HG03571 (cell line): ENCODE data around the gene PRKG1.
"Not testable (repeated sequence)": the region's sequence is repeated elsewhere in the genome, so short reads cannot be mapped to it uniquely, and the experiment has no call there.

Experiments used
- ATAC-seq: cut with Tn5 transposase; IDR thresholded peaks from one replicate; pipeline ENCODE4 v1.9.1; 2021; ENCODE audit not compliant: unreplicated experiment

Gene PRKG1

GRCh38 chr10:51112013-51112412 lies 37.7 kb downstream of the PRKG1 start:
- ATAC-seq: no peak

- no peak for ATAC-seq
Measured at GRCh38 chr10:51113007-51113406, 38.7 kb downstream of the PRKG1 start.

GRCh38 chr10:51117053-51117660 lies 42.9 kb downstream of the PRKG1 start:
- no peak for ATAC-seq

GRCh38 chr10:51117794-51118193 lies 43.5 kb downstream of the PRKG1 start:
- no peak for ATAC-seq

GRCh38 chr10:51119441-51119840 lies 45.2 kb downstream of the PRKG1 start:
- ATAC-seq: no peak

- no peak for ATAC-seq
Measured at GRCh38 chr10:51121861-51122260, 47.6 kb downstream of the PRKG1 start.

GRCh38 chr10:51124852-51125251 lies 50.6 kb downstream of the PRKG1 start:
- ATAC-seq: no peak

GRCh38 chr10:51125518-51125917 lies 51.2 kb downstream of the PRKG1 start:
- ATAC-seq: no peak

GRCh38 chr10:51129946-51130544 lies 55.8 kb downstream of the PRKG1 start:
- no peak for ATAC-seq

- peak; percentile 65 for ATAC-seq
Measured at GRCh38 chr10:51137756-51138529, 63.7 kb downstream of the PRKG1 start.

GRCh38 chr10:51139176-51139575 lies 64.9 kb downstream of the PRKG1 start:
- ATAC-seq: no peak

- no peak for ATAC-seq
Measured at GRCh38 chr10:51141010-51141409, 66.7 kb downstream of the PRKG1 start.

- ATAC-seq: no peak
Measured at GRCh38 chr10:51144161-51144781, 70.0 kb downstream of the PRKG1 start.

- no peak for ATAC-seq
Measured at GRCh38 chr10:51145375-51145774, 71.1 kb downstream of the PRKG1 start.

GRCh38 chr10:51147644-51148399 lies 73.5 kb downstream of the PRKG1 start:
- ATAC-seq: no peak

- ATAC-seq: no peak
Measured at GRCh38 chr10:51156926-51157325, 82.6 kb downstream of the PRKG1 start.

- no peak for ATAC-seq
Measured at GRCh38 chr10:51158832-51159231, 84.5 kb downstream of the PRKG1 start.

GRCh38 chr10:51159841-51160240 lies 85.6 kb downstream of the PRKG1 start:
- ATAC-seq: no peak

GRCh38 chr10:51162002-51162401 lies 87.7 kb downstream of the PRKG1 start:
- ATAC-seq: no peak

- ATAC-seq: not testable (repeated sequence)
Measured at GRCh38 chr10:51163380-51164049, 89.2 kb downstream of the PRKG1 start.
